Endothelial cell of umbilical vein (primary cell): ENCODE measurements around the gene GPR151. TPM values are rescaled to one million over a fixed set of nuclear protein-coding genes. Genes with fewer than 3 reads are reported as not detected.

ENCODE experiments used
- BruUV-seq: library from RNA; stranded (reverse); fragments of 400-500 nt; replicated peaks from 2 replicates; lab custom pipeline; 2021; lab: Mats Ljungman, UMichigan
- CTCF ChIA-PET: fragments of 300-600, 350-600 bp; sonication (Branson Sonifier 250); formaldehyde crosslinking; loops from one replicate; lab custom pipeline; 2021; ENCODE audit warnings: antibody characterized with exemption, inconsistent platforms; lab: Charles Lee
- POLR2A ChIA-PET: fragments of 300-600, 350-600 bp; sonication (Branson Sonifier 250); formaldehyde crosslinking; loops from one replicate; lab custom pipeline; 2021; ENCODE audit warnings: antibody characterized with exemption, inconsistent platforms; lab: Charles Lee
- DNase-seq: peaks from one replicate; pipeline ENCODE4 v3.0.0-alpha.2; 2011; ENCODE audit warnings: low read depth, low spot score
- FAIRE-seq: peaks from 2 replicates; lab custom pipeline; 2011; peaks lifted over from hg19 to GRCh38; lab: Jason Lieb, UNC
- H2AFZ ChIP-seq: 2 replicates; pipeline ENCODE4 v1.6.0; 2012; ENCODE audit warnings: low read depth, low read length, control low read depth, inconsistent platforms
- H3K27ac ChIP-seq: 2 replicates; pipeline ENCODE4 v1.5.1; 2011; ENCODE audit warnings: low read depth, mild to moderate bottlenecking, control low read depth, low read length, moderate library complexity; ENCODE audit not compliant: insufficient read depth
- H3K27me3 ChIP-seq, 2 experiments: 2 replicates each; pipeline versions ENCODE4 v1.6.0 to v1.6.1; 2011; ENCODE audit warnings: low read length in 2 of 2, mixed read lengths in 1 of 2; ENCODE audit not compliant: control insufficient read depth in 2 of 2, insufficient read depth in 2 of 2
- H3K36me3 ChIP-seq, 2 experiments: 2 replicates in 1 of 2; 3 replicates in 1 of 2; pipeline ENCODE4 v1.5.1; 2011; ENCODE audit warnings: low read length in 2 of 2, mild to moderate bottlenecking in 1 of 2, moderate library complexity in 1 of 2; ENCODE audit not compliant: control insufficient read depth in 2 of 2, insufficient read depth in 2 of 2; ENCODE audit errors: extremely low read depth in 1 of 2
- H3K4me1 ChIP-seq: 3 replicates; pipeline ENCODE4 v1.5.1; 2011; ENCODE audit warnings: mild to moderate bottlenecking, low read length; ENCODE audit not compliant: control insufficient read depth, insufficient read depth; ENCODE audit errors: extremely low read depth
- H3K4me2 ChIP-seq: 2 replicates; pipeline ENCODE4 v1.6.1; 2011; ENCODE audit warnings: low read length, control low read depth, mixed read lengths; ENCODE audit not compliant: insufficient read depth
- H3K4me3 ChIP-seq, 3 experiments: fragments of 200-600 bp in 1 of 3; sonication (generic), shearing (Covaris generic) in 1 of 3; replicated peaks in 1 of 3; 2 replicates each; pipeline ENCODE4 v1.5.1; 2011 to 2016; ENCODE audit warnings: control low read depth in 3 of 3, low read length in 3 of 3, mild to moderate bottlenecking in 2 of 3, inconsistent platforms in 1 of 3, low read depth in 1 of 3, moderate library complexity in 1 of 3; ENCODE audit not compliant: insufficient read depth in 1 of 3
- H3K79me2 ChIP-seq: 2 replicates; pipeline ENCODE4 v1.6.0; 2012; ENCODE audit warnings: low read length, inconsistent platforms; ENCODE audit not compliant: control insufficient read depth, insufficient read depth
- H3K9ac ChIP-seq: replicated peaks from 2 replicates; pipeline ENCODE3; 2011; ENCODE audit warnings: low read length, control low read depth; ENCODE audit not compliant: insufficient read depth; ENCODE audit errors: extremely low read depth
- H3K9me1 ChIP-seq: replicated peaks from 3 replicates; pipeline ENCODE4 v1.6.0; 2011; ENCODE audit warnings: mild to moderate bottlenecking, low read length; ENCODE audit not compliant: control insufficient read depth, insufficient read depth; ENCODE audit errors: extremely low read depth
- H3K9me3 ChIP-seq: replicated peaks from 2 replicates; pipeline ENCODE4 v1.5.1; 2012; ENCODE audit warnings: low read length, inconsistent platforms; ENCODE audit not compliant: control insufficient read depth, insufficient read depth
- H4K20me1 ChIP-seq: replicated peaks from 2 replicates; pipeline ENCODE3; 2011; ENCODE audit warnings: mild to moderate bottlenecking, low read length; ENCODE audit not compliant: control insufficient read depth, insufficient read depth; ENCODE audit errors: extremely low read depth
- CTCF ChIP-seq, 2 donors: IDR thresholded peaks; 1 replicate in 1 of 2; 2 replicates in 1 of 2; pipeline ENCODE4 v1.5.1; 2011; ENCODE audit warnings: low read length in 2 of 2, mild to moderate bottlenecking in 2 of 2, moderate library complexity in 2 of 2, control low read depth in 1 of 2, inconsistent platforms in 1 of 2, low read depth in 1 of 2; ENCODE audit not compliant: insufficient read depth in 1 of 2; ENCODE audit errors: extremely low read depth in 1 of 2
- EZH2 ChIP-seq: IDR thresholded peaks from 2 replicates; pipeline ENCODE4 v1.6.1; 2012; ENCODE audit warnings: borderline replicate concordance, low read depth, mild to moderate bottlenecking, moderate library complexity, low read length, inconsistent platforms; ENCODE audit not compliant: severe bottlenecking
- FOS ChIP-seq: IDR thresholded peaks from 2 replicates; pipeline ENCODE4 v1.6.1; 2011; ENCODE audit warnings: mild to moderate bottlenecking, low read length, moderate library complexity, borderline replicate concordance; ENCODE audit not compliant: insufficient read depth
- GATA2 ChIP-seq: IDR thresholded peaks from 2 replicates; pipeline ENCODE4 v1.7.0; 2011; ENCODE audit warnings: low read depth, mild to moderate bottlenecking, moderate library complexity, mixed read lengths, low read length; ENCODE audit not compliant: insufficient read length, insufficient read depth
- JUN ChIP-seq: IDR thresholded peaks from 2 replicates; pipeline ENCODE4 v1.6.1; 2011; ENCODE audit warnings: borderline replicate concordance, low read depth; ENCODE audit not compliant: insufficient read length, insufficient read depth
- MAX ChIP-seq: IDR thresholded peaks from 2 replicates; pipeline ENCODE4 v1.6.1; 2011; ENCODE audit not compliant: insufficient read depth, insufficient read length
- MYC ChIP-seq: IDR thresholded peaks from one replicate; pipeline ENCODE4 v1.6.1; 2011; ENCODE audit warnings: mild to moderate bottlenecking, low read depth, low read length
- POLR2A ChIP-seq: IDR thresholded peaks from 2 replicates; pipeline ENCODE4 v1.6.1; 2012; ENCODE audit warnings: low read depth, mild to moderate bottlenecking, control low read depth, low read length
- POLR2AphosphoS5 ChIP-seq: IDR thresholded peaks from 2 replicates; pipeline ENCODE4 v1.6.1; 2012; ENCODE audit warnings: low read depth, mild to moderate bottlenecking, control low read depth, low read length, moderate library complexity; ENCODE audit not compliant: insufficient read depth
- dilution Hi-C: fragments of 300-500 bp; cut with MboI; formaldehyde crosslinking; loops from one replicate; pipeline ENCODE4 v1.15.0; 2019; ENCODE audit warnings: low sequenced_read_pairs; ENCODE audit not compliant: extremely low pct_ligation_motif_present
- intact Hi-C: fragments of 100-400 bp; cut with micrococcal nuclease; formaldehyde crosslinking; loops from one replicate; pipeline ENCODE4 v1.10.0; 2022
- polyA plus RNA-seq, 4 experiments: library from polyadenylated mRNA; depleted of rRNA in 3 of 4; stranded (reverse) in 3 of 4; unstranded in 1 of 4; fragments of >200 nt; gene quantifications; 2 replicates each; pipeline versions ENCODE4 v1.2.1 to v1.2.3, GENCODE V29; 2011 to 2012; ENCODE audit warnings: missing spikeins in 1 of 4
- total RNA-seq: library from RNA; stranded (reverse); gene quantifications from 2 replicates; pipeline ENCODE4 v1.2.3, GENCODE V29; 2021

Gene GPR151
- total and polyA plus RNA-seq, 2 donors (not counting 3 experiments of a cell fraction or from before 2014, with no cell fraction given), result 0.06 TPM; not detected in 1

GRCh38 chr5:146490089-146490843, 25.7 kb downstream of the GPR151 start:
- BruUV-seq, result no TSS peak
- no peaks in the 10 kb centered on the region for H4K20me1 ChIP-seq
- CTCF ChIA-PET, result interaction anchor here (0.9 kb wide), 1 partner anchor 699 kb away, joined by 4 read pairs; no protein-coding TSS in a partner anchor
- no peaks in the 10 kb centered on the region for H3K27me3 ChIP-seq
- H3K79me2 ChIP-seq, result no peaks in the 10 kb centered on the region
- intact Hi-C loops, result no loop called here
- no peaks in the 10 kb centered on the region for H3K9me3 ChIP-seq
- H3K4me3 ChIP-seq, result no peak overlapping the region
- FAIRE-seq, result no peak
- H3K4me2 ChIP-seq, result no peak overlapping the region
- no peaks in the 10 kb centered on the region for H3K4me1 ChIP-seq
- peak; percentile 31 for DNase-seq
- peaks cover 0 to 9% of the 10 kb centered on the region in 2 experiments for H3K36me3 ChIP-seq
- POLR2A ChIA-PET, result no interaction called here
- TF ChIP-seq EZH2, result no peak
- TF ChIP-seq GATA2, result no peak
- no peak for TF ChIP-seq MAX
- no peak for TF ChIP-seq JUN
- TF ChIP-seq POLR2A, result no peak
- no peak for TF ChIP-seq MYC
- H3K9me1 ChIP-seq, result no peaks in the 10 kb centered on the region
- H3K27ac ChIP-seq, result no peak overlapping the region
- no peak overlapping the region for H2AFZ ChIP-seq
- dilution Hi-C loops, result no loop called here
- H3K9ac ChIP-seq, result no peak overlapping the region

GRCh38 chr5:146484714-146485391, 31.1 kb downstream of the GPR151 start:
- Histone ChIP-seq H3K36me3 (peaks cover 0 to 24% of the 10 kb centered on the region in 2 experiments), H4K20me1 (no peaks in the 10 kb centered on the region), H3K4me1 (no peaks in the 10 kb centered on the region)

More at GRCh38 chr5:146484714-146485391, 31.1 kb downstream of the GPR151 start:
- TF ChIP-seq JUN, result no peak
- no peak for TF ChIP-seq FOS
- TF ChIP-seq POLR2AphosphoS5, result no peak
- TF ChIP-seq POLR2A, result no peak
- TF ChIP-seq EZH2, result no peak
- TF ChIP-seq MYC, result no peak
- TF ChIP-seq MAX, result no peak
- no peak for TF ChIP-seq CTCF (IDR thresholded peaks at IDR 0.05; ENCODE audit: extremely low read depth in 1 of 2, insufficient read depth in 1 of 2, low read depth in 1 of 2, low read length in 2 of 2)
- TF ChIP-seq GATA2, result no peak
- DNase-seq, result no peak
- Histone ChIP-seq H3K27me3 (no peaks in the 10 kb centered on the region), H3K9me1 (no peaks in the 10 kb centered on the region), H3K79me2 (peaks cover 3% of the 10 kb centered on the region), H3K9me3 (no peaks in the 10 kb centered on the region), H3K4me3 (no peak overlapping the region), H3K27ac (no peak overlapping the region), H2AFZ (no peak overlapping the region), H3K9ac (no peak overlapping the region), H3K4me2 (no peak overlapping the region)
- ChIA-PET POLR2A (no interaction called here), CTCF (interaction anchor here (1.3 kb wide), 1 partner anchor 12 kb away, joined by 3 read pairs; no protein-coding TSS in a partner anchor)
- dilution Hi-C loops, result no loop called here
- FAIRE-seq, result no peak
- intact Hi-C loops, result no loop called here
- BruUV-seq, result no TSS peak
